SK-N-SH treated with all-trans-retinoic acid at 6 μM for 48 hours (cell line): ENCODE data around the gene ABCA1.

Source experiments
- ATAC-seq: fragments of 200-7000 bp; cut with Tn5 transposase; 3 replicates; pipeline ENCODE4 v1.9.1; 2020; ENCODE audit warnings: mild to moderate bottlenecking, moderate library complexity
- CSDC2 ChIP-seq: fragments of 250-450 bp; sonication (Bioruptor Pico); IDR thresholded peaks from 2 replicates; pipeline ENCODE4 v1.5.0; 2020; ENCODE audit warnings: mild to moderate bottlenecking, moderate library complexity
- ESRRG ChIP-seq: fragments of 250-450 bp; sonication (Bioruptor Pico); IDR thresholded peaks from 2 replicates; pipeline ENCODE4 v1.6.1; 2021; ENCODE audit warnings: mild to moderate bottlenecking
- ISL1 ChIP-seq: fragments of 250-450 bp; sonication (Bioruptor Pico); IDR thresholded peaks from 2 replicates; pipeline ENCODE4 v2.1.2; 2022; ENCODE audit warnings: mild to moderate bottlenecking, moderate library complexity
- OSR1 ChIP-seq: fragments of 250-450 bp; sonication (Bioruptor Pico); IDR thresholded peaks from 2 replicates; pipeline ENCODE4 v1.8.0; 2022; ENCODE audit warnings: moderate library complexity, mild to moderate bottlenecking, inconsistent platforms
- POU6F1 ChIP-seq: fragments of 250-450 bp; sonication (Bioruptor Pico); IDR thresholded peaks from 2 replicates; pipeline ENCODE4 v1.8.0; 2021; ENCODE audit warnings: low read depth, mild to moderate bottlenecking, moderate library complexity, borderline replicate concordance
- RARB ChIP-seq: fragments of 250-450 bp; sonication (Bioruptor Pico); IDR thresholded peaks from 2 replicates; pipeline ENCODE4 v1.8.0; 2021; ENCODE audit warnings: mild to moderate bottlenecking, moderate library complexity
- SNAI2 ChIP-seq: fragments of 250-450 bp; sonication (Bioruptor Pico); IDR thresholded peaks from 2 replicates; pipeline ENCODE4 v1.5.0; 2020; ENCODE audit warnings: mild to moderate bottlenecking, moderate library complexity
- TCF4 ChIP-seq: fragments of 250-450 bp; sonication (Bioruptor Pico); IDR thresholded peaks from 2 replicates; pipeline ENCODE4 v1.8.0; 2021; ENCODE audit warnings: mild to moderate bottlenecking, moderate library complexity, borderline replicate concordance
- TOX ChIP-seq: fragments of 250-450 bp; sonication (Bioruptor Pico); IDR thresholded peaks from 2 replicates; pipeline ENCODE4 v1.8.0; 2021; ENCODE audit warnings: mild to moderate bottlenecking, moderate library complexity, borderline replicate concordance
- TSHZ2 ChIP-seq: fragments of 250-450 bp; sonication (Bioruptor Pico); IDR thresholded peaks from 2 replicates; pipeline ENCODE4 v1.5.0; 2020; ENCODE audit warnings: mild to moderate bottlenecking, moderate library complexity
- ZC3H10 ChIP-seq: fragments of 250-450 bp; sonication (Bioruptor Pico); IDR thresholded peaks from 2 replicates; pipeline ENCODE4 v1.5.1; 2021; ENCODE audit warnings: mild to moderate bottlenecking, moderate library complexity
- ZFP30 ChIP-seq: fragments of 450-650 bp; formaldehyde crosslinking; IDR thresholded peaks from 2 replicates; pipeline ENCODE4 v1.5.0; 2022; ENCODE audit warnings: mild to moderate bottlenecking, moderate library complexity
- ZNF565 ChIP-seq: fragments of 450-650 bp; formaldehyde crosslinking; conservative IDR thresholded peaks from 2 replicates; pipeline ENCODE4 v1.5.0; 2020; ENCODE audit warnings: low read depth, mild to moderate bottlenecking, moderate library complexity
- ZNF70 ChIP-seq: fragments of 450-650 bp; formaldehyde crosslinking; IDR thresholded peaks from 2 replicates; pipeline ENCODE4 v1.5.0; 2020; ENCODE audit warnings: mild to moderate bottlenecking, moderate library complexity
- ZNF8 ChIP-seq: fragments of 450-650 bp; formaldehyde crosslinking; IDR thresholded peaks from 2 replicates; pipeline ENCODE4 v1.5.0; 2020; ENCODE audit warnings: mild to moderate bottlenecking, moderate library complexity
- TF ChIP-seq, protein P1 (sequence below): fragments of 250-450 bp; sonication (Bioruptor Pico); IDR thresholded peaks from 2 replicates; pipeline ENCODE4 v1.5.1; 2020; ENCODE audit warnings: low read depth, mild to moderate bottlenecking, moderate library complexity
- TF ChIP-seq, protein P2 (sequence below): fragments of 250-450 bp; sonication (Bioruptor Pico); IDR thresholded peaks from 2 replicates; pipeline ENCODE4 v1.8.0; 2020; ENCODE audit warnings: mild to moderate bottlenecking, moderate library complexity, borderline replicate concordance
- TF ChIP-seq, protein P3 (sequence below): fragments of 250-450 bp; sonication (Bioruptor Pico); IDR thresholded peaks from 2 replicates; pipeline ENCODE4 v1.5.1; 2021; ENCODE audit warnings: mild to moderate bottlenecking, moderate library complexity

Gene ABCA1

DNA sequence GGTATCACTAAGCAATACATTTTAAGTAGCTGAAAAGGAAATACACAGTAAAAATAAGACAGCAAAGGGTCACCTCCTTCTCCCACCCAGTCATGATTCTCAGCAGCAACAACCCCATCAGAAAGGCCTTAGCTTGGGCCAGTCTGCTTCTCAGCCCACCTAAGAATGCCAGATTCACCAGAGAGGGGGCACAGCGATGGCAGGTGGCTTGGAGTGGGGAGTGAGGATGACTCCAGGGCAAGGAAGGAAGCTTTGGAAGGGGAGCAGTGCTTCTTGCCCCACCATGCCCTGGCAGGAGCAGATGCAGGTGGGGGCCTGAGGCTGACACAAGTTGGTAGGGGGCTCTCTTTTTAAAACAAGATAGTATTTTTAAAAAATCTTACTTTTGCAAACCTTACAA, 51.4 kb downstream of the ABCA1 start:
- no peak for ATAC-seq
- TF ChIP-seq, protein P1, sequence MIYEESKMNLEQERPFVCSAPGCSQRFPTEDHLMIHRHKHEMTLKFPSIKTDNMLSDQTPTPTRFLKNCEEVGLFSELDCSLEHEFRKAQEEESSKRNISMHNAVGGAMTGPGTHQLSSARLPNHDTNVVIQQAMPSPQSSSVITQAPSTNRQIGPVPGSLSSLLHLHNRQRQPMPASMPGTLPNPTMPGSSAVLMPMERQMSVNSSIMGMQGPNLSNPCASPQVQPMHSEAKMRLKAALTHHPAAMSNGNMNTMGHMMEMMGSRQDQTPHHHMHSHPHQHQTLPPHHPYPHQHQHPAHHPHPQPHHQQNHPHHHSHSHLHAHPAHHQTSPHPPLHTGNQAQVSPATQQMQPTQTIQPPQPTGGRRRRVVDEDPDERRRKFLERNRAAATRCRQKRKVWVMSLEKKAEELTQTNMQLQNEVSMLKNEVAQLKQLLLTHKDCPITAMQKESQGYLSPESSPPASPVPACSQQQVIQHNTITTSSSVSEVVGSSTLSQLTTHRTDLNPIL = no peak
- no peak for TF ChIP-seq ZC3H10 (CRISPR knock-in tag)
- TF ChIP-seq ZNF8 = no peak
- TF ChIP-seq OSR1 (CRISPR knock-in tag) = no peak
- no peak for TF ChIP-seq TOX (CRISPR knock-in tag)
- TF ChIP-seq POU6F1 (CRISPR knock-in tag) = no peak
- TF ChIP-seq RARB (CRISPR knock-in tag) = no peak
- no peak for TF ChIP-seq CSDC2 (CRISPR knock-in tag)
- no peak for TF ChIP-seq ISL1
- TF ChIP-seq TSHZ2 = no peak
- TF ChIP-seq ZNF565 (CRISPR knock-in tag) = no peak
- TF ChIP-seq ZNF70 (CRISPR knock-in tag) = no peak
- TF ChIP-seq, protein P2, sequence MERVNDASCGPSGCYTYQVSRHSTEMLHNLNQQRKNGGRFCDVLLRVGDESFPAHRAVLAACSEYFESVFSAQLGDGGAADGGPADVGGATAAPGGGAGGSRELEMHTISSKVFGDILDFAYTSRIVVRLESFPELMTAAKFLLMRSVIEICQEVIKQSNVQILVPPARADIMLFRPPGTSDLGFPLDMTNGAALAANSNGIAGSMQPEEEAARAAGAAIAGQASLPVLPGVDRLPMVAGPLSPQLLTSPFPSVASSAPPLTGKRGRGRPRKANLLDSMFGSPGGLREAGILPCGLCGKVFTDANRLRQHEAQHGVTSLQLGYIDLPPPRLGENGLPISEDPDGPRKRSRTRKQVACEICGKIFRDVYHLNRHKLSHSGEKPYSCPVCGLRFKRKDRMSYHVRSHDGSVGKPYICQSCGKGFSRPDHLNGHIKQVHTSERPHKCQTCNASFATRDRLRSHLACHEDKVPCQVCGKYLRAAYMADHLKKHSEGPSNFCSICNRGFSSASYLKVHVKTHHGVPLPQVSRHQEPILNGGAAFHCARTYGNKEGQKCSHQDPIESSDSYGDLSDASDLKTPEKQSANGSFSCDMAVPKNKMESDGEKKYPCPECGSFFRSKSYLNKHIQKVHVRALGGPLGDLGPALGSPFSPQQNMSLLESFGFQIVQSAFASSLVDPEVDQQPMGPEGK (CRISPR knock-in tag) = no peak
- no peak for TF ChIP-seq TCF4
- TF ChIP-seq SNAI2 (CRISPR knock-in tag) = no peak

DNA sequence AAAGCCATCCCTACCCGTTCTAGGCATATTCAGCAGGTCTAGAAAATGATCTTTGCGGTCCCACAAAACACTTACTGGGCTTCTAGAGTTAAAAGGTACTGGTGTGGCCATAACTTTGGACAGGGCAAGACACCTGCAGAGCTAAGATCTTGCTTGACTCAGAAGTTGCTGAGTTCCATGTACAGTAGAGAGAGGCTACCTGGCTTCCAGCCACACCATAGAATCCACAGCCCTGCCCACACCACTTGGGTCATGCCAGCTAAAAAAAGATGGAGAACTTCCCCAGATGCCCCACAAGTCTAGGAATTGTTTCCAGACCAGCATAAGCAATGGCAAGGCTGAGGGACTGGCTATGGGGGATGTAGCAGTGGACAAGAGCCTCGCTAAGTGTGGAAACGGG, 52.1 kb downstream of the ABCA1 start:
- ATAC-seq = no peak
- TF ChIP-seq, protein P3, sequence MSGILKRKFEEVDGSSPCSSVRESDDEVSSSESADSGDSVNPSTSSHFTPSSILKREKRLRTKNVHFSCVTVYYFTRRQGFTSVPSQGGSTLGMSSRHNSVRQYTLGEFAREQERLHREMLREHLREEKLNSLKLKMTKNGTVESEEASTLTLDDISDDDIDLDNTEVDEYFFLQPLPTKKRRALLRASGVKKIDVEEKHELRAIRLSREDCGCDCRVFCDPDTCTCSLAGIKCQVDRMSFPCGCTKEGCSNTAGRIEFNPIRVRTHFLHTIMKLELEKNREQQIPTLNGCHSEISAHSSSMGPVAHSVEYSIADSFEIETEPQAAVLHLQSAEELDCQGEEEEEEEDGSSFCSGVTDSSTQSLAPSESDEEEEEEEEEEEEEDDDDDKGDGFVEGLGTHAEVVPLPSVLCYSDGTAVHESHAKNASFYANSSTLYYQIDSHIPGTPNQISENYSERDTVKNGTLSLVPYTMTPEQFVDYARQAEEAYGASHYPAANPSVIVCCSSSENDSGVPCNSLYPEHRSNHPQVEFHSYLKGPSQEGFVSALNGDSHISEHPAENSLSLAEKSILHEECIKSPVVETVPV (CRISPR knock-in tag) = no peak
- no peak for TF ChIP-seq ISL1
- TF ChIP-seq, protein P2 (CRISPR knock-in tag) = no peak
- no peak for TF ChIP-seq ZNF8
- TF ChIP-seq ZNF70 (CRISPR knock-in tag) = no peak
- TF ChIP-seq ZFP30 (CRISPR knock-in tag) = no peak
- no peak for TF ChIP-seq ZNF565 (CRISPR knock-in tag)
- no peak for TF ChIP-seq POU6F1 (CRISPR knock-in tag)
- no peak for TF ChIP-seq ESRRG (CRISPR knock-in tag)
